ENCODE data around the gene CFAP410. TPM values are rescaled to one million over a fixed set of nuclear protein-coding genes. Genes with fewer than 3 reads are reported as not detected.

CFAP410 gene
- total and polyA plus RNA-seq, 2 of the 13 experiments (the other 11 are each of a cell fraction or from before 2014, with no cell fraction given): 8.0 to 20.1 TPM

DNA sequence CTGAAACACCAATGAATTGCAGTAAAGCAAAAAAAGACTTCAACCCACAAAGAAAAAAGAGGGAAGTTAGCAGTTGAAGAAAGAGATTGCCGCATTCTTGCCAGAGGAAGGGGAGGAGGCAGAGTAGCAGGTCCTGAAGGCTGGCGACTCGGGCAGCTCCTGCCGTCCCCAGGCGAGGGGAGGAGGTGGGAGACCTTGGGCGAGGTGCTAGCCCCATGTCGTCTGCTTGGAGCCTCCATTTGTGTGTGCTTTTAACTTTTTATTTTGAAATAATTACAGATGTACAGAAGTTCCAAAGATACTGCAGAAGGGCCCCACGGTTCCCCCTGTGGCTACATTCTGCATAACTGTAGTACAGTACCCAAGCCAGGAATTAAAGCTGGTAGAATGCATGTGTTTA is 21.0 kb upstream of the CFAP410 start:
- intact Hi-C loops (cut with micrococcal nuclease; ENCODE audit: unreplicated experiment): loop anchor here (10.0 kb wide), 1 partner anchor 75 kb away; no protein-coding TSS in a partner anchor
- in situ Hi-C loops (cut with HindIII; ENCODE audit: extremely low pct_ligation_motif_present, low pct_unique_long_range_greater_than_20kb): no loop called here
- TF ChIP-seq ELK4 (CRISPR knock-in tag; IDR thresholded peaks at IDR 0.05; ENCODE audit: borderline replicate concordance) (no peak), ZNF317 (CRISPR knock-in tag; IDR thresholded peaks at IDR 0.05) (no peak), ZBTB46 (CRISPR knock-in tag; IDR thresholded peaks at IDR 0.05; ENCODE audit: borderline replicate concordance) (no peak), ZNF703 (CRISPR knock-in tag; IDR thresholded peaks at IDR 0.05; ENCODE audit: borderline replicate concordance) (no peak), POLR2G (IDR thresholded peaks at IDR 0.05; ENCODE audit: low read depth, low read length) (no peak), ZNF496 (CRISPR knock-in tag; IDR thresholded peaks at IDR 0.05; ENCODE audit: insufficient replicate concordance) (no peak), ZMYM2 (CRISPR knock-in tag; IDR thresholded peaks at IDR 0.05) (no peak), ZFP62 (CRISPR knock-in tag; IDR thresholded peaks at IDR 0.05) (no peak), MBD4 (IDR thresholded peaks at IDR 0.05; ENCODE audit: borderline replicate concordance, low read length) (no peak), ZNF569 (CRISPR knock-in tag; IDR thresholded peaks at IDR 0.05; ENCODE audit: borderline replicate concordance) (no peak), ZNF883 (CRISPR knock-in tag; IDR thresholded peaks at IDR 0.05; ENCODE audit: not compliant biosample characterization) (no peak), HOXA5 (CRISPR knock-in tag; IDR thresholded peaks at IDR 0.05) (no peak), SP5 (CRISPR knock-in tag; IDR thresholded peaks at IDR 0.05; ENCODE audit: borderline replicate concordance, low read depth) (no peak), MED1 (CRISPR knock-in tag; IDR thresholded peaks at IDR 0.05) (no peak)
- TF ChIP-seq, protein P1, sequence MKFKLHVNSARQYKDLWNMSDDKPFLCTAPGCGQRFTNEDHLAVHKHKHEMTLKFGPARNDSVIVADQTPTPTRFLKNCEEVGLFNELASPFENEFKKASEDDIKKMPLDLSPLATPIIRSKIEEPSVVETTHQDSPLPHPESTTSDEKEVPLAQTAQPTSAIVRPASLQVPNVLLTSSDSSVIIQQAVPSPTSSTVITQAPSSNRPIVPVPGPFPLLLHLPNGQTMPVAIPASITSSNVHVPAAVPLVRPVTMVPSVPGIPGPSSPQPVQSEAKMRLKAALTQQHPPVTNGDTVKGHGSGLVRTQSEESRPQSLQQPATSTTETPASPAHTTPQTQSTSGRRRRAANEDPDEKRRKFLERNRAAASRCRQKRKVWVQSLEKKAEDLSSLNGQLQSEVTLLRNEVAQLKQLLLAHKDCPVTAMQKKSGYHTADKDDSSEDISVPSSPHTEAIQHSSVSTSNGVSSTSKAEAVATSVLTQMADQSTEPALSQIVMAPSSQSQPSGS (CRISPR knock-in tag; IDR thresholded peaks at IDR 0.05): no peak
- TF ChIP-seq, protein P2, sequence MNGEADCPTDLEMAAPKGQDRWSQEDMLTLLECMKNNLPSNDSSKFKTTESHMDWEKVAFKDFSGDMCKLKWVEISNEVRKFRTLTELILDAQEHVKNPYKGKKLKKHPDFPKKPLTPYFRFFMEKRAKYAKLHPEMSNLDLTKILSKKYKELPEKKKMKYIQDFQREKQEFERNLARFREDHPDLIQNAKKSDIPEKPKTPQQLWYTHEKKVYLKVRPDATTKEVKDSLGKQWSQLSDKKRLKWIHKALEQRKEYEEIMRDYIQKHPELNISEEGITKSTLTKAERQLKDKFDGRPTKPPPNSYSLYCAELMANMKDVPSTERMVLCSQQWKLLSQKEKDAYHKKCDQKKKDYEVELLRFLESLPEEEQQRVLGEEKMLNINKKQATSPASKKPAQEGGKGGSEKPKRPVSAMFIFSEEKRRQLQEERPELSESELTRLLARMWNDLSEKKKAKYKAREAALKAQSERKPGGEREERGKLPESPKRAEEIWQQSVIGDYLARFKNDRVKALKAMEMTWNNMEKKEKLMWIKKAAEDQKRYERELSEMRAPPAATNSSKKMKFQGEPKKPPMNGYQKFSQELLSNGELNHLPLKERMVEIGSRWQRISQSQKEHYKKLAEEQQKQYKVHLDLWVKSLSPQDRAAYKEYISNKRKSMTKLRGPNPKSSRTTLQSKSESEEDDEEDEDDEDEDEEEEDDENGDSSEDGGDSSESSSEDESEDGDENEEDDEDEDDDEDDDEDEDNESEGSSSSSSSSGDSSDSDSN (CRISPR knock-in tag; IDR thresholded peaks at IDR 0.05): no peak
- TF ChIP-seq, protein P3, sequence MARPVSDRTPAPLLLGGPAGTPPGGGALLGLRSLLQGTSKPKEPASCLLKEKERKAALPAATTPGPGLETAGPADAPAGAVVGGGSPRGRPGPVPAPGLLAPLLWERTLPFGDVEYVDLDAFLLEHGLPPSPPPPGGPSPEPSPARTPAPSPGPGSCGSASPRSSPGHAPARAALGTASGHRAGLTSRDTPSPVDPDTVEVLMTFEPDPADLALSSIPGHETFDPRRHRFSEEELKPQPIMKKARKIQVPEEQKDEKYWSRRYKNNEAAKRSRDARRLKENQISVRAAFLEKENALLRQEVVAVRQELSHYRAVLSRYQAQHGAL (CRISPR knock-in tag; IDR thresholded peaks at IDR 0.05; ENCODE audit: not compliant biosample characterization): no peak

More for the DNA sequence above, 21.0 kb upstream of the CFAP410 start:
- no peak overlapping the region for H2AFZ ChIP-seq (ENCODE audit: low read length)
- ATAC-seq (peak; percentile 56), DNase-seq (ENCODE audit: low spot score) (no peak), FAIRE-seq (no peak)
- H3K9me3 ChIP-seq (ENCODE audit: low read length): no peaks in the 10 kb centered on the region
- BruUV-seq (replicated peaks): no TSS peak
- H3K4me1 ChIP-seq (ENCODE audit: insufficient read depth, low read length): peaks cover 6% of the 10 kb centered on the region
- no peak overlapping the region for H3K4me3 ChIP-seq (replicated peaks in 1 of 3; ENCODE audit: insufficient read depth in 1 of 3, low read depth in 2 of 3, low read length in 3 of 3)
- ChIA-PET CTCF (ENCODE audit: low intra/inter-chr PET ratio, low total read pairs) (no interaction called here), POLR2A (no interaction called here)
- no peaks in the 10 kb centered on the region for H3K79me2 ChIP-seq (ENCODE audit: insufficient read depth, low read length)
- no peak overlapping the region for H3K27ac ChIP-seq (ENCODE audit: extremely low read length, insufficient read depth, low read length)
- no peak overlapping the region for H3K4me2 ChIP-seq (ENCODE audit: low read depth, low read length)
- no peaks in the 10 kb centered on the region for H4K20me1 ChIP-seq (ENCODE audit: insufficient read depth, low read length)
- H3K9ac ChIP-seq (ENCODE audit: insufficient read depth, low read depth, low read length): no peak overlapping the region
- H3K27me3 ChIP-seq (ENCODE audit: control insufficient read depth in 1 of 2, insufficient read depth in 2 of 2, low read length in 2 of 2): peaks cover 4 to 20% of the 10 kb centered on the region in 2 experiments; a peak in 4 of 5 replicates
- WGBS (ENCODE audit: low lambda C conversion rate): 41% methylated on average over 8 of the region's 8 CpGs
- no peaks in the 10 kb centered on the region for H3K36me3 ChIP-seq (replicated peaks in 1 of 2; ENCODE audit: control insufficient read depth in 1 of 2, insufficient read depth in 2 of 2, low read length in 2 of 2)
